Bladder microvascular endothelial cell (primary cell): ENCODE results near the gene POLR1B. TPM values are rescaled to one million over a fixed set of nuclear protein-coding genes. Genes with fewer than 3 reads are reported as not detected.

Source experiments
- total RNA-seq: library from RNA; depleted of rRNA; stranded (reverse); fragments of >200 nt; gene quantifications from 2 replicates; pipeline ENCODE4 v1.2.3, GENCODE V29; 2014

The POLR1B gene
- 10.8 and 28.3 TPM in 2 replicates for total RNA-seq

GRCh38 chr2:112542123-112542983, at the start of gene POLR1B:
POLR1B (plus strand) TSS chr2:112542465; CDS start chr2:112542495, 30 bp downstream.

GRCh38 chr2:112584134-112584890, 42.0 kb downstream of the POLR1B start, which contains the start of gene CHCHD5:
CHCHD5 (plus strand) TSS chr2:112584609; CDS start chr2:112584648, 39 bp downstream.

Other genes starting within 250 kb of the POLR1B start
- gene RGPD8, start 108.8 kb upstream of the POLR1B start, total RNA-seq: 5.2 and 17.9 TPM in 2 replicates
- gene TTL, start 60.3 kb upstream of the POLR1B start, total RNA-seq: 14.9 and 22.3 TPM in 2 replicates
- gene CHCHD5, start 42.1 kb downstream of the POLR1B start, total RNA-seq: 5.6 and 9.2 TPM in 2 replicates
- 40.6 and 64.7 TPM in 2 replicates for gene SLC20A1, start 103.5 kb downstream of the POLR1B start, total RNA-seq
- gene NT5DC4, start 178.6 kb downstream of the POLR1B start, total RNA-seq: not detected in 2 replicates
- 3.8 and 4.5 TPM in 2 replicates for gene CKAP2L, start 222.1 kb downstream of the POLR1B start, total RNA-seq
- 0.13 and 0.32 TPM in 2 replicates for gene IL1A, start 242.0 kb downstream of the POLR1B start, total RNA-seq